ENCODE data around the gene TRMT11. TPM values are rescaled to one million over a fixed set of nuclear protein-coding genes. Genes with fewer than 3 reads are reported as not detected.

TRMT11 gene
- total and polyA plus RNA-seq, 2 of the 13 experiments (the other 11 are each of a cell fraction or from before 2014, with no cell fraction given), result 42.2 to 81.9 TPM

GRCh38 chr6:126076992-126077664 lies 90.8 kb downstream of the TRMT11 start (continued):
- TF ChIP-seq, protein P1, sequence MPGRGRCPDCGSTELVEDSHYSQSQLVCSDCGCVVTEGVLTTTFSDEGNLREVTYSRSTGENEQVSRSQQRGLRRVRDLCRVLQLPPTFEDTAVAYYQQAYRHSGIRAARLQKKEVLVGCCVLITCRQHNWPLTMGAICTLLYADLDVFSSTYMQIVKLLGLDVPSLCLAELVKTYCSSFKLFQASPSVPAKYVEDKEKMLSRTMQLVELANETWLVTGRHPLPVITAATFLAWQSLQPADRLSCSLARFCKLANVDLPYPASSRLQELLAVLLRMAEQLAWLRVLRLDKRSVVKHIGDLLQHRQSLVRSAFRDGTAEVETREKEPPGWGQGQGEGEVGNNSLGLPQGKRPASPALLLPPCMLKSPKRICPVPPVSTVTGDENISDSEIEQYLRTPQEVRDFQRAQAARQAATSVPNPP (CRISPR knock-in tag; IDR thresholded peaks at IDR 0.05), result 0 out of 2 replicates have a peak, but pooled peaks have one; percentile 40
- TF ChIP-seq, protein P2, sequence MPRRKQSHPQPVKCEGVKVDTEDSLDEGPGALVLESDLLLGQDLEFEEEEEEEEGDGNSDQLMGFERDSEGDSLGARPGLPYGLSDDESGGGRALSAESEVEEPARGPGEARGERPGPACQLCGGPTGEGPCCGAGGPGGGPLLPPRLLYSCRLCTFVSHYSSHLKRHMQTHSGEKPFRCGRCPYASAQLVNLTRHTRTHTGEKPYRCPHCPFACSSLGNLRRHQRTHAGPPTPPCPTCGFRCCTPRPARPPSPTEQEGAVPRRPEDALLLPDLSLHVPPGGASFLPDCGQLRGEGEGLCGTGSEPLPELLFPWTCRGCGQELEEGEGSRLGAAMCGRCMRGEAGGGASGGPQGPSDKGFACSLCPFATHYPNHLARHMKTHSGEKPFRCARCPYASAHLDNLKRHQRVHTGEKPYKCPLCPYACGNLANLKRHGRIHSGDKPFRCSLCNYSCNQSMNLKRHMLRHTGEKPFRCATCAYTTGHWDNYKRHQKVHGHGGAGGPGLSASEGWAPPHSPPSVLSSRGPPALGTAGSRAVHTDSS (CRISPR knock-in tag; conservative IDR thresholded peaks at IDR 0.05), result no peak
- TF ChIP-seq, protein P3, sequence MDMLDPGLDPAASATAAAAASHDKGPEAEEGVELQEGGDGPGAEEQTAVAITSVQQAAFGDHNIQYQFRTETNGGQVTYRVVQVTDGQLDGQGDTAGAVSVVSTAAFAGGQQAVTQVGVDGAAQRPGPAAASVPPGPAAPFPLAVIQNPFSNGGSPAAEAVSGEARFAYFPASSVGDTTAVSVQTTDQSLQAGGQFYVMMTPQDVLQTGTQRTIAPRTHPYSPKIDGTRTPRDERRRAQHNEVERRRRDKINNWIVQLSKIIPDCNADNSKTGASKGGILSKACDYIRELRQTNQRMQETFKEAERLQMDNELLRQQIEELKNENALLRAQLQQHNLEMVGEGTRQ (IDR thresholded peaks at IDR 0.05; ENCODE audit: low read depth, low read length), result peak; percentile 66
- TF ChIP-seq, protein P3 (CRISPR knock-in tag; IDR thresholded peaks at IDR 0.05; ENCODE audit: borderline replicate concordance), result peak; percentile 64; the same call in 1 of the 2 replicates
- TF ChIP-seq FOXO1 (CRISPR knock-in tag; IDR thresholded peaks at IDR 0.05) (peak; percentile 78), MAZ (IDR thresholded peaks at IDR 0.05; ENCODE audit: borderline replicate concordance, low read depth, low read length) (no peak), MAZ (CRISPR knock-in tag; IDR thresholded peaks at IDR 0.05; ENCODE audit: low read depth) (0 out of 2 replicates have a peak, but pooled peaks have one; percentile 40), IKZF5 (CRISPR knock-in tag; IDR thresholded peaks at IDR 0.05) (0 out of 2 replicates have a peak, but pooled peaks have one; percentile 27), FOXK1 (CRISPR knock-in tag; IDR thresholded peaks at IDR 0.05; ENCODE audit: borderline replicate concordance, low read depth) (0 out of 2 replicates have a peak, but pooled peaks have one; percentile 21), NFATC3 (CRISPR knock-in tag; IDR thresholded peaks at IDR 0.05) (no peak), HIC2 (CRISPR knock-in tag; IDR thresholded peaks at IDR 0.05; ENCODE audit: low read depth) (no peak), SOX5 (CRISPR knock-in tag; IDR thresholded peaks at IDR 0.05; ENCODE audit: borderline replicate concordance) (peak; percentile 94), SMARCE1 (IDR thresholded peaks at IDR 0.05; ENCODE audit: borderline replicate concordance) (no peak)
- TF ChIP-seq, protein P4, sequence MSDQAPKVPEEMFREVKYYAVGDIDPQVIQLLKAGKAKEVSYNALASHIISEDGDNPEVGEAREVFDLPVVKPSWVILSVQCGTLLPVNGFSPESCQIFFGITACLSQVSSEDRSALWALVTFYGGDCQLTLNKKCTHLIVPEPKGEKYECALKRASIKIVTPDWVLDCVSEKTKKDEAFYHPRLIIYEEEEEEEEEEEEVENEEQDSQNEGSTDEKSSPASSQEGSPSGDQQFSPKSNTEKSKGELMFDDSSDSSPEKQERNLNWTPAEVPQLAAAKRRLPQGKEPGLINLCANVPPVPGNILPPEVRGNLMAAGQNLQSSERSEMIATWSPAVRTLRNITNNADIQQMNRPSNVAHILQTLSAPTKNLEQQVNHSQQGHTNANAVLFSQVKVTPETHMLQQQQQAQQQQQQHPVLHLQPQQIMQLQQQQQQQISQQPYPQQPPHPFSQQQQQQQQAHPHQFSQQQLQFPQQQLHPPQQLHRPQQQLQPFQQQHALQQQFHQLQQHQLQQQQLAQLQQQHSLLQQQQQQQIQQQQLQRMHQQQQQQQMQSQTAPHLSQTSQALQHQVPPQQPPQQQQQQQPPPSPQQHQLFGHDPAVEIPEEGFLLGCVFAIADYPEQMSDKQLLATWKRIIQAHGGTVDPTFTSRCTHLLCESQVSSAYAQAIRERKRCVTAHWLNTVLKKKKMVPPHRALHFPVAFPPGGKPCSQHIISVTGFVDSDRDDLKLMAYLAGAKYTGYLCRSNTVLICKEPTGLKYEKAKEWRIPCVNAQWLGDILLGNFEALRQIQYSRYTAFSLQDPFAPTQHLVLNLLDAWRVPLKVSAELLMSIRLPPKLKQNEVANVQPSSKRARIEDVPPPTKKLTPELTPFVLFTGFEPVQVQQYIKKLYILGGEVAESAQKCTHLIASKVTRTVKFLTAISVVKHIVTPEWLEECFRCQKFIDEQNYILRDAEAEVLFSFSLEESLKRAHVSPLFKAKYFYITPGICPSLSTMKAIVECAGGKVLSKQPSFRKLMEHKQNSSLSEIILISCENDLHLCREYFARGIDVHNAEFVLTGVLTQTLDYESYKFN (CRISPR knock-in tag; conservative IDR thresholded peaks at IDR 0.05), result peak; percentile 42; the same call in 1 of the 2 replicates

Data from HepG2 (cell line).